Mesendoderm (in vitro differentiated cells): ENCODE results near the gene SPRR2G.

Source experiments
- DNase-seq: peaks from one replicate; pipeline ENCODE4 v3.0.0; 2013
- H2AK5ac ChIP-seq: 2 replicates; pipeline ENCODE4 v1.6.1; 2013; ENCODE audit warnings: low read length, inconsistent platforms
- H2BK120ac ChIP-seq: 2 replicates; pipeline ENCODE4 v1.6.1; 2013; ENCODE audit warnings: low read depth, mild to moderate bottlenecking, low read length, moderate library complexity, mixed read lengths
- H2BK15ac ChIP-seq: replicated peaks from 2 replicates; pipeline ENCODE4 v1.6.1; 2013; ENCODE audit warnings: low read depth, mild to moderate bottlenecking, moderate library complexity
- H2BK5ac ChIP-seq: 2 replicates; pipeline ENCODE4 v1.6.1; 2013; ENCODE audit warnings: low read length, inconsistent platforms
- H3K18ac ChIP-seq: 2 replicates; pipeline ENCODE4 v1.6.1; 2013; ENCODE audit warnings: mild to moderate bottlenecking, low read length, mixed read lengths
- H3K23ac ChIP-seq: one replicate; pipeline ENCODE4 v1.6.1; 2013; ENCODE audit warnings: low read length
- H3K27ac ChIP-seq: 2 replicates; pipeline ENCODE4 v1.5.1; 2013; ENCODE audit warnings: low read depth, mild to moderate bottlenecking, inconsistent platforms, low read length, moderate library complexity
- H3K27me3 ChIP-seq: 2 replicates; pipeline ENCODE4 v1.6.1; 2013; ENCODE audit warnings: low read length, control low read depth, mild to moderate bottlenecking, inconsistent platforms; ENCODE audit not compliant: insufficient read depth, poor library complexity
- H3K36me3 ChIP-seq: 2 replicates; pipeline ENCODE4 v1.6.1; 2013; ENCODE audit warnings: low read length, inconsistent platforms; ENCODE audit not compliant: control insufficient read depth, insufficient read depth
- H3K4ac ChIP-seq: one replicate; pipeline ENCODE4 v1.6.1; 2013; ENCODE audit warnings: low read depth, mild to moderate bottlenecking, low read length, moderate library complexity
- H3K4me1 ChIP-seq: 2 replicates; pipeline ENCODE4 v1.6.1; 2013; ENCODE audit warnings: low read depth, low read length, inconsistent platforms; ENCODE audit not compliant: control insufficient read depth
- H3K4me2 ChIP-seq: 2 replicates; pipeline ENCODE4 v1.6.1; 2013; ENCODE audit warnings: low read length
- H3K4me3 ChIP-seq: 2 replicates; pipeline ENCODE4 v1.5.1; 2013; ENCODE audit warnings: mild to moderate bottlenecking, low read length
- H3K56ac ChIP-seq: one replicate; pipeline ENCODE4 v1.6.1; 2013; ENCODE audit warnings: low read length
- H3K79me1 ChIP-seq: 2 replicates; pipeline ENCODE4 v1.6.1; 2013; ENCODE audit warnings: low read length, inconsistent platforms
- H3K79me2 ChIP-seq: 2 replicates; pipeline ENCODE4 v1.6.1; 2013; ENCODE audit warnings: mild to moderate bottlenecking, low read length; ENCODE audit not compliant: control insufficient read depth, insufficient read depth
- H3K9ac ChIP-seq: 2 replicates; pipeline ENCODE4 v1.6.1; 2013; ENCODE audit warnings: low read length, inconsistent platforms
- H4K5ac ChIP-seq: one replicate; pipeline ENCODE4 v1.6.1; 2013; ENCODE audit warnings: low read length
- H4K8ac ChIP-seq: one replicate; pipeline ENCODE4 v1.6.1; 2013; ENCODE audit warnings: low read depth, mild to moderate bottlenecking, control low read depth, low read length, moderate library complexity
- WGBS: extraction: QIAGEN DNeasy Blood & Tissue Kit; methylation state at CpG from one replicate; pipeline ENCODE4 v1.1.7; 2013; ENCODE audit warnings: low lambda C conversion rate, missing lambda C conversion rate; ENCODE audit not compliant: insufficient coverage; ENCODE audit errors: extremely low coverage; 5-methylcytosine and 5-hydroxymethylcytosine counted together

SPRR2G gene

DNA sequence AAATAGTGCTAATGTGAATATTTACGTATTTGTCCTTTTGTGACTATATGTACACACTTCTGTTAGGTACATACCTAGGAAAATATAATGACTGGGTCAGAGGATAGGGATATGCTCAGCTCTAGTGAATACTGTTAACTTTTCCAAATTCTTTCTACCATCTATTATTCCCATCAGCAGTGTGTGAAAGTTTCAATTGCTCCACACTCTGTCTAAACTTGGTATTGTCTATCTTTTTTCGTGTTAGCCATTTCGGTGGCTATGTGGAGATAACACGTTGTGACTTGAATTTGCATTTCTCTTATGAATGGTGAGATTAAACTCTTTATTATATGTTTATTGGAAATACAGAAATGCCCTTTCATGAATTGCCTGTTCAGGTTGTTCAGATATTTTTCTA lies 29.9 kb upstream of the SPRR2G start:
- Histone ChIP-seq H2BK5ac (no peak overlapping the region), H3K27me3 (no peaks in the 10 kb centered on the region), H3K4me2 (no peak overlapping the region), H4K8ac (no peak overlapping the region), H3K4me1 (no peaks in the 10 kb centered on the region), H3K79me2 (no peaks in the 10 kb centered on the region), H2AK5ac (no peak overlapping the region), H3K9ac (no peak overlapping the region), H4K5ac (no peak overlapping the region), H3K36me3 (no peaks in the 10 kb centered on the region), H3K23ac (no peak overlapping the region), H3K79me1 (no peaks in the 10 kb centered on the region), H3K4ac (no peak overlapping the region), H2BK120ac (no peak overlapping the region), H3K4me3 (no peak overlapping the region), H2BK15ac (no peak overlapping the region), H3K27ac (no peak overlapping the region), H3K56ac (no peak overlapping the region), H3K18ac (no peak overlapping the region)
- no CpG with 5 or more reads among the region's 4 CpGs for WGBS
- no peak for DNase-seq

DNA sequence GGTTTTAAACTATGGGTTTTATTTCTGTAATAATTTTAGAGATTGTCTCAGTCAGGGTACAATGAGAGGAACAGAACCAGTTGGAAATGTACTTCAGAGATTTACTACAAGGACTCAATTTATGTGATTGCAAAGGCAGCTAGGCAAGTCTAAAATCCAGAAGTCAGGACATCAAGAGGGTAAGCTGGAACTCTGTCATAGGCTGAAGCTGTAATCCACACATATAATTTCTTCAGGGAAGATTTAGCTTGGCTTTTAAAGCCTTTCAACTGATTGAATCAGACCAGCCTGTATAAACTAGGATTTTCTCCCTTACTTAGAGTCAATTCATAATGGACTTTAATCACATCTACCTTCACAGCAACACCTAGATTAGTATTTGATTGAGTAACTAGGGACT lies 28.2 kb upstream of the SPRR2G start:
- Histone ChIP-seq H3K4me2 (no peak overlapping the region), H3K23ac (no peak overlapping the region), H3K18ac (no peak overlapping the region), H3K4me3 (no peak overlapping the region), H2BK5ac (no peak overlapping the region), H2BK15ac (no peak overlapping the region), H3K79me1 (no peaks in the 10 kb centered on the region), H2AK5ac (no peak overlapping the region), H3K79me2 (no peaks in the 10 kb centered on the region), H2BK120ac (no peak overlapping the region), H3K36me3 (no peaks in the 10 kb centered on the region), H3K27me3 (no peaks in the 10 kb centered on the region), H3K4ac (no peak overlapping the region), H4K5ac (no peak overlapping the region), H3K27ac (no peak overlapping the region), H3K4me1 (no peaks in the 10 kb centered on the region), H3K9ac (no peak overlapping the region), H4K8ac (no peak overlapping the region), H3K56ac (no peak overlapping the region)
- no peak for DNase-seq

DNA sequence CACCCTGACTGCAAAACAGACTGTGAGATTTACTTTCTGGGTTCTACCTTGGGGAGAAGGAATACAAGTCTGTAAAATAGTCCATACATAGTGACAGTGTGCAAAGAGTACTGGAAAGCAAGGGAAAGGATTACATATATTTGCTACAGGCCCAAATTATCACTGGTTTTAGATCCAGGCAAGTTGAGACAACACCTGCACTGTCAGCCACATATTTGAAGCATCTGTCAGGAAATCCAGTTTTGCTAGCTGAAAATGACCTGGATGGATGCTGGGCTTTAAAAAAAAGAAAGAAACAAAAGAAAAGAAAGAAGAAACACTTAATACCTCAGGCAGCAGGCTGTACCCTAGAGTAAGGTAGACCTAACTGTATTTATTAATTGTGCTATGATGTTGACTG lies 23.9 kb upstream of the SPRR2G start:
- no peak overlapping the region for H3K4ac ChIP-seq
- H3K23ac ChIP-seq: no peak overlapping the region
- H3K4me3 ChIP-seq: no peak overlapping the region
- H2AK5ac ChIP-seq: no peak overlapping the region
- no peaks in the 10 kb centered on the region for H3K4me1 ChIP-seq
- no peak overlapping the region for H3K18ac ChIP-seq
- no peak for DNase-seq
- H2BK5ac ChIP-seq: no peak overlapping the region
- no peak overlapping the region for H3K4me2 ChIP-seq
- H2BK15ac ChIP-seq: no peak overlapping the region
- H3K56ac ChIP-seq: no peak overlapping the region
- no peaks in the 10 kb centered on the region for H3K79me2 ChIP-seq
- no peak overlapping the region for H3K27ac ChIP-seq
- no peak overlapping the region for H2BK120ac ChIP-seq
- no peak overlapping the region for H3K9ac ChIP-seq
- H3K27me3 ChIP-seq: no peaks in the 10 kb centered on the region
- H4K5ac ChIP-seq: no peak overlapping the region
- H4K8ac ChIP-seq: no peak overlapping the region
- H3K36me3 ChIP-seq: no peaks in the 10 kb centered on the region
- H3K79me1 ChIP-seq: no peaks in the 10 kb centered on the region

DNA sequence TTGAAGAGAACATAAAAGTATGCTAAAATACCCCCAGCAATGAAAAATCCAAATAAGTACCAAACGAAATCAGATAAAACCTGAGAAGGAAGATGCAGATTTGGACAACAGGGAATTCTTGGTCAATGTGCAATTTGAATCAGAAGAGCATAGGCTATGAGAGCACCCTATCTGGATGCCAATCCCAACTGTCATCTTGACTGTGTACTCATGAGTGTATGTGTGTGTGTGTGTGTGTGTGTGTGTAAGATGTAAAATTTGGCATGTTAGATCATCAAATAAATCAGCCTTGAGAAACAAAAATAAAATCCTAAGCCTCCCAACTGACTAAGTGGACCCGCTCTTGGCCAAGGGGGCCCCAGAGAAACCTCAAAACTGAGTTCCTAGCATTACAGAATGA lies 18.0 kb upstream of the SPRR2G start:
- Histone ChIP-seq H3K56ac (no peak overlapping the region), H2AK5ac (no peak overlapping the region), H3K36me3 (no peaks in the 10 kb centered on the region), H3K79me2 (no peaks in the 10 kb centered on the region), H3K79me1 (no peaks in the 10 kb centered on the region), H3K4me1 (no peaks in the 10 kb centered on the region), H4K8ac (no peak overlapping the region), H4K5ac (no peak overlapping the region), H3K9ac (no peak overlapping the region), H3K4me3 (no peak overlapping the region), H3K18ac (no peak overlapping the region), H3K23ac (no peak overlapping the region), H2BK120ac (no peak overlapping the region), H2BK5ac (no peak overlapping the region), H3K4ac (no peak overlapping the region), H3K27me3 (no peaks in the 10 kb centered on the region), H3K4me2 (no peak overlapping the region), H3K27ac (no peak overlapping the region), H2BK15ac (no peak overlapping the region)
- WGBS: no CpG with 5 or more reads among the region's 2 CpGs
- no peak for DNase-seq

DNA sequence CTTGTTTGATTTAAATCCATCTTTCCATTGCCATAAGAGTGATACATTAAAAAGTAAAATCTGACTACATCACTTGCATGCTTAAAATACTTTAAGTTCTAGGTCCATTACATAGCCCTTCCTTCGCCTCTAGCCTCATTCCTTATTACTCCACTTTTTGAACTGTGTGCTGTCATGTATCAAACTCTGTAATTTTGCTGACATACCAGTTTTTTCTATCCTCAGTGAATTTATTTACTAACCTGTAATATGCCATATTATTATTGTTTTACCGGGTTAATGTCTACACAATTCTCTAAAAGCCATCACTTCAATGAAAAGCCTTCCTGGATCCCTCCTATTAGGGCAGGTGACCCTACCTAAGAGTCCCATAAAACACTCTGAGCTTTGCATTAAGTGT lies 4.9 kb upstream of the SPRR2G start:
- H4K8ac ChIP-seq: no peak overlapping the region
- DNase-seq: no peak
- no peak overlapping the region for H3K9ac ChIP-seq
- H4K5ac ChIP-seq: no peak overlapping the region
- H3K27ac ChIP-seq: no peak overlapping the region
- no peak overlapping the region for H2BK15ac ChIP-seq
- no peak overlapping the region for H3K18ac ChIP-seq
- H3K4me2 ChIP-seq: no peak overlapping the region
- H3K79me2 ChIP-seq: no peaks in the 10 kb centered on the region
- no peaks in the 10 kb centered on the region for H3K27me3 ChIP-seq
- no peaks in the 10 kb centered on the region for H3K36me3 ChIP-seq
- H3K79me1 ChIP-seq: no peaks in the 10 kb centered on the region
- H2BK5ac ChIP-seq: no peak overlapping the region
- H3K4ac ChIP-seq: no peak overlapping the region
- no peak overlapping the region for H3K23ac ChIP-seq
- H2BK120ac ChIP-seq: no peak overlapping the region
- no CpG with 5 or more reads among the region's 2 CpGs for WGBS
- no peak overlapping the region for H3K4me3 ChIP-seq
- no peak overlapping the region for H2AK5ac ChIP-seq
- no peaks in the 10 kb centered on the region for H3K4me1 ChIP-seq
- H3K56ac ChIP-seq: no peak overlapping the region

DNA sequence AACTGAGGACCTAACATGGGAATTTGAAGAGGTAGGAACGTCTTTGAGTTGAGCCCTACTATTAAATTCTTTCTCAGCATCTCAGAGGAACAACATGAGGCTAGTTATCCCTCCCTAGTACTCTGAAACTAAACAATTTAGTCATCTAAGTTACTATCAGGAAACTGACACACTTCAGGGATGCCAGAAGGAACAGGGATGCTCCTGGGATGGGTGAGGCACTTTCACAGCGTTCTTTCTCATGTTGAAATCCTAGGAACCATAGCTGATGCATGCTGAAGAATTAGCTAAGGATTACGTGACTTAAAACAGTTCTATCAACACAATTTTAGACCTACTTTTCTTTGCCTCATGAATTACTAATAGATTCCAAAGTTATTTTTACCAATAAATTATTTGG lies 1.8 kb upstream of the SPRR2G start:
- Histone ChIP-seq H4K5ac (no peak overlapping the region), H3K4me3 (no peak overlapping the region), H2AK5ac (no peak overlapping the region), H2BK5ac (no peak overlapping the region), H3K23ac (no peak overlapping the region), H3K18ac (no peak overlapping the region), H3K4me1 (no peaks in the 10 kb centered on the region), H3K79me2 (no peaks in the 10 kb centered on the region), H4K8ac (no peak overlapping the region), H3K79me1 (no peaks in the 10 kb centered on the region), H3K36me3 (no peaks in the 10 kb centered on the region), H3K4ac (no peak overlapping the region), H3K9ac (no peak overlapping the region), H2BK120ac (no peak overlapping the region), H2BK15ac (no peak overlapping the region), H3K27ac (no peak overlapping the region), H3K27me3 (no peaks in the 10 kb centered on the region), H3K4me2 (no peak overlapping the region), H3K56ac (no peak overlapping the region)
- no peak for DNase-seq
- no CpG with 5 or more reads among the region's 3 CpGs for WGBS
